HG03139 (cell line): ENCODE measurements around the gene IL37.

Experiments used
- ATAC-seq: cut with Tn5 transposase; IDR thresholded peaks from one replicate; pipeline ENCODE4 v1.9.1; 2021; ENCODE audit not compliant: unreplicated experiment

The IL37 gene

GRCh38 chr2:112958428-112959108 is 47.6 kb downstream of the IL37 start:
- no peak for ATAC-seq

- ATAC-seq: no peak
Observed at GRCh38 chr2:112959109-112959812, 48.3 kb downstream of the IL37 start.

- no peak for ATAC-seq
Observed at GRCh38 chr2:112960230-112960825, 49.4 kb downstream of the IL37 start.

- ATAC-seq: no peak
Observed at GRCh38 chr2:112962308-112963175, 51.6 kb downstream of the IL37 start.

GRCh38 chr2:112967023-112967422 is 56.1 kb downstream of the IL37 start:
- no peak for ATAC-seq
